Measurements from ENCODE around the gene SLC35A4.

DNA sequence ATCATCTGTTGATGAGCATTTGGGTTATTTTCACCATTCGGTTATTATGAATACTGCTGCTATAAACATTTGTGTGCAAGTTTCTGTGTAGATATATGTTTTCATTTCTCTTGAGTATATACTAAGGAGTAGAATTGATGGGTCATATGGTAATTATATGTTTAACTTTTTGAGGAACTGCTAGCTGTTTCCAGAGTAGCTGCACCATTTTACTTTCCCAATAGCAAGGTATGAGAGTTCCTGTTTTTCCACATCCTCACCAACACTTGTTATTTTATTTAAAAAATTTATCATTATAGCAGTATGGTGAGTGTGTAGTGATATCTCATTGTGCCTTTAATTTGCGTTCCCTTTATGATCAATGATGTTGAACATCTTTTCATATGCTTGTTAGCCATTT lies 39.1 kb downstream of the SLC35A4 start:
- no peak for TF ChIP-seq REST (IDR thresholded peaks at IDR 0.05; ENCODE audit: low read depth)
- no peak for TF ChIP-seq YY1 (IDR thresholded peaks at IDR 0.05; ENCODE audit: low read depth)

Data from Ishikawa (cell line).